HCT116 (cell line): ENCODE results near the gene TAF1. TPM values are rescaled to one million over a fixed set of nuclear protein-coding genes. Genes with fewer than 3 reads are reported as not detected.

Experiments used
- ATAC-seq: fragments of 200-7000 bp; cut with Tn5 transposase; 2 replicates; pipeline ENCODE4 v1.9.1; 2020; ENCODE audit warnings: mild to moderate bottlenecking, moderate library complexity
- BruUV-seq: library from RNA; stranded (reverse); fragments of 400-500 nt; replicated peaks from 2 replicates; lab custom pipeline; 2021; lab: Mats Ljungman, UMichigan
- CTCF ChIA-PET: fragments of 300-600 bp; sonication (Branson Sonifier 250); formaldehyde crosslinking; loops from one replicate; lab custom pipeline; 2021; ENCODE audit warnings: antibody characterized with exemption; lab: Charles Lee
- POLR2A ChIA-PET: fragments of 300-600, 350-600 bp; sonication (Branson Sonifier 250); formaldehyde crosslinking; loops from one replicate; lab custom pipeline; 2021; ENCODE audit warnings: antibody characterized with exemption; lab: Charles Lee
- RAD21 ChIA-PET, 2 experiments: fragments of 300-600 bp; sonication (Branson Sonifier 250); formaldehyde crosslinking; loops; one replicate each; lab custom pipeline; 2023; ENCODE audit warnings: low total read pairs in 2 of 2; ENCODE audit not compliant: uncharacterized antibody in 2 of 2, unreplicated experiment in 2 of 2, low non-redundant PET in 1 of 2; lab: Charles Lee
- DNase-seq: peaks from one replicate; pipeline ENCODE4 v3.0.0-alpha.2; 2010; ENCODE audit warnings: low read depth, low spot score
- H2AFZ ChIP-seq: fragments of 200-600 bp; shearing (Covaris generic), sonication (generic); 2 replicates; pipeline ENCODE4 v1.6.1; 2017; ENCODE audit warnings: low read depth, mixed run types, mixed read lengths, antibody characterized with exemption, low read length; ENCODE audit not compliant: poor library complexity, severe bottlenecking
- H3K27ac ChIP-seq: 2 replicates; pipeline ENCODE4 v1.5.1; 2012; ENCODE audit warnings: low read depth, low read length
- H3K27me3 ChIP-seq: fragments of 200-600 bp; sonication (generic); 2 replicates; pipeline ENCODE4 v1.6.1; 2016; ENCODE audit warnings: mixed run types, low read length, mixed read lengths; ENCODE audit not compliant: insufficient read depth
- H3K36me3 ChIP-seq, 2 experiments: fragments of 200-500 bp in 1 of 2; fragments of 200-600 bp in 1 of 2; sonication (Bioruptor generic) in 1 of 2; sonication (generic) in 1 of 2; 2 replicates each; pipeline versions ENCODE4 v1.5.1 to v1.6.1; 2014 to 2016; ENCODE audit warnings: low read length in 2 of 2, inconsistent platforms in 1 of 2, mixed read lengths in 1 of 2, mixed run types in 1 of 2; ENCODE audit not compliant: insufficient read depth in 2 of 2, control insufficient read depth in 1 of 2
- H3K4me1 ChIP-seq, 2 experiments: fragments of 200-600 bp in 1 of 2; sonication (generic) in 1 of 2; 2 replicates each; pipeline versions ENCODE4 v1.5.1 to v1.6.1; 2012 to 2017; ENCODE audit warnings: low read length in 2 of 2, inconsistent platforms in 1 of 2, mild to moderate bottlenecking in 1 of 2, mixed read lengths in 1 of 2, mixed run types in 1 of 2, moderate library complexity in 1 of 2; ENCODE audit not compliant: insufficient read depth in 2 of 2, control insufficient read depth in 1 of 2
- H3K4me2 ChIP-seq: fragments of 200-600 bp; sonication (generic); 2 replicates; pipeline ENCODE4 v1.6.1; 2017; ENCODE audit warnings: mixed run types, low read length, mixed read lengths
- H3K4me3 ChIP-seq, 2 experiments: fragments of 200-600 bp in 1 of 2; sonication (generic) in 1 of 2; replicated peaks in 1 of 2; 2 replicates each; pipeline ENCODE4 v1.5.1; 2011 to 2016; ENCODE audit warnings: low read length in 2 of 2, control low read depth in 1 of 2, low read depth in 1 of 2, mild to moderate bottlenecking in 1 of 2, mixed read lengths in 1 of 2, mixed run types in 1 of 2
- H3K79me2 ChIP-seq: fragments of 200-600 bp; sonication (generic); 2 replicates; pipeline ENCODE4 v1.6.1; 2017; ENCODE audit warnings: mild to moderate bottlenecking, mixed run types, low read length, moderate library complexity, mixed read lengths; ENCODE audit not compliant: insufficient read depth
- H3K9ac ChIP-seq: fragments of 200-600 bp; sonication (generic); 2 replicates; pipeline ENCODE4 v1.6.1; 2016; ENCODE audit warnings: low read length, mixed read lengths
- H3K9me2 ChIP-seq: fragments of 200-600 bp; sonication (generic), shearing (Covaris generic); 2 replicates; pipeline ENCODE4 v1.6.1; 2017; ENCODE audit warnings: mixed run types, mild to moderate bottlenecking, moderate library complexity; ENCODE audit not compliant: insufficient read depth
- H3K9me3 ChIP-seq, 2 experiments: fragments of 200-500 bp in 1 of 2; fragments of 200-600 bp in 1 of 2; sonication (Bioruptor generic) in 1 of 2; sonication (generic) in 1 of 2; 2 replicates each; pipeline ENCODE4 v1.6.1; 2014 to 2017; ENCODE audit warnings: low read length in 2 of 2, mixed read lengths in 2 of 2, inconsistent platforms in 1 of 2, low read depth in 1 of 2, mild to moderate bottlenecking in 1 of 2, mixed run types in 1 of 2, moderate library complexity in 1 of 2; ENCODE audit not compliant: control insufficient read depth in 1 of 2, insufficient read depth in 1 of 2
- H4K20me1 ChIP-seq: fragments of 200-600 bp; sonication (generic), shearing (Covaris generic); 2 replicates; pipeline ENCODE4 v1.6.1; 2017; ENCODE audit warnings: mixed run types, mild to moderate bottlenecking, moderate library complexity; ENCODE audit not compliant: insufficient read depth
- CBX3 ChIP-seq: IDR thresholded peaks from 2 replicates; pipeline ENCODE4 v1.6.1; 2012; ENCODE audit warnings: low read depth
- CEBPB ChIP-seq: IDR thresholded peaks from 2 replicates; pipeline ENCODE4 v1.6.1; 2012; ENCODE audit warnings: low read depth
- EZH2 ChIP-seq: fragments of 200-600 bp; sonication (generic); IDR thresholded peaks from 2 replicates; pipeline ENCODE4 v1.6.1; 2017; ENCODE audit warnings: antibody characterized with exemption, mixed run types
- EZH2phosphoT487 ChIP-seq: fragments of 200-600 bp; IDR thresholded peaks from 2 replicates; pipeline ENCODE4 v1.6.1; 2018; ENCODE audit warnings: antibody characterized with exemption, borderline replicate concordance
- FOSL1 ChIP-seq: IDR thresholded peaks from 2 replicates; pipeline ENCODE4 v1.6.1; 2012; ENCODE audit warnings: low read depth
- JUND ChIP-seq: IDR thresholded peaks from 2 replicates; pipeline ENCODE4 v1.6.1; 2012
- MAX ChIP-seq: IDR thresholded peaks from 2 replicates; pipeline ENCODE4 v1.6.1; 2012
- POLR2A ChIP-seq: IDR thresholded peaks from 2 replicates; pipeline ENCODE4 v1.7.0; 2011; ENCODE audit warnings: borderline replicate concordance; ENCODE audit not compliant: insufficient read depth, insufficient read length; ENCODE audit errors: extremely low read depth
- SIN3A ChIP-seq: IDR thresholded peaks from 2 replicates; pipeline ENCODE4 v1.6.1; 2012; ENCODE audit warnings: low read depth
- SP1 ChIP-seq: IDR thresholded peaks from 2 replicates; pipeline ENCODE4 v1.6.1; 2012; ENCODE audit warnings: low read depth
- SRF ChIP-seq: IDR thresholded peaks from 2 replicates; pipeline ENCODE4 v1.6.1; 2012; ENCODE audit warnings: low read depth
- TCF7L2 ChIP-seq: IDR thresholded peaks from 2 replicates; pipeline ENCODE4 v1.7.0; 2011; ENCODE audit warnings: borderline replicate concordance, inconsistent platforms; ENCODE audit not compliant: insufficient read depth, insufficient read length; ENCODE audit errors: extremely low read depth
- YY1 ChIP-seq: IDR thresholded peaks from 2 replicates; pipeline ENCODE4 v1.6.1; 2011; ENCODE audit warnings: low read length, low read depth, moderate library complexity, mild to moderate bottlenecking; ENCODE audit not compliant: insufficient replicate concordance; ENCODE audit errors: extremely low read depth
- ZBTB33 ChIP-seq: IDR thresholded peaks from 2 replicates; pipeline ENCODE4 v1.6.1; 2011; ENCODE audit warnings: mild to moderate bottlenecking, low read length, moderate library complexity; ENCODE audit not compliant: insufficient replicate concordance; ENCODE audit errors: extremely low read depth
- ZFX ChIP-seq: fragments of 450-650 bp; IDR thresholded peaks from 2 replicates; pipeline ENCODE4 v1.6.1; 2017
- intact Hi-C: fragments of 100-400 bp; cut with micrococcal nuclease; formaldehyde crosslinking; loops from 2 replicates; pipeline ENCODE4 v1.10.0; 2022
- total RNA-seq: library from RNA; stranded (reverse); gene quantifications from one replicate; pipeline ENCODE4 v1.2.1, GENCODE V29; 2021; ENCODE audit not compliant: unreplicated experiment
- TF ChIP-seq, protein P1 (sequence below): IDR thresholded peaks from 2 replicates; pipeline ENCODE4 v1.6.1; 2012; ENCODE audit warnings: low read depth
- TF ChIP-seq, protein P2 (sequence below), 3 experiments: fragments of 200-600 bp in 1 of 3; sonication (generic) in 1 of 3; IDR thresholded peaks in 2 of 3; conservative IDR thresholded peaks in 1 of 3; 2 replicates each; pipeline ENCODE4 v1.5.1; 2012 to 2017; ENCODE audit warnings: low read depth in 2 of 3, low read length in 2 of 3, antibody characterized with exemption in 1 of 3, borderline replicate concordance in 1 of 3, control low read depth in 1 of 3, mild to moderate bottlenecking in 1 of 3, mixed read lengths in 1 of 3, mixed run types in 1 of 3, moderate library complexity in 1 of 3; ENCODE audit not compliant: insufficient read depth in 1 of 3

Gene TAF1
- total RNA-seq, 1 experiment from 2014 or later, result 27.7 TPM

- ChIA-PET POLR2A (no interaction called here), RAD21 (no interaction called here), CTCF (no interaction called here)
- Histone ChIP-seq H3K9me2 (no peaks in the 10 kb centered on the region), H3K27ac (no peak overlapping the region), H3K36me3 (no peaks in the 10 kb centered on the region), H3K9me3 (no peaks in the 10 kb centered on the region), H3K4me3 (no peak overlapping the region), H3K9ac (no peak overlapping the region), H3K79me2 (no peaks in the 10 kb centered on the region), H3K4me1 (no peaks in the 10 kb centered on the region), H3K27me3 (no peaks in the 10 kb centered on the region), H2AFZ (no peak overlapping the region), H3K4me2 (no peak overlapping the region), H4K20me1 (no peaks in the 10 kb centered on the region)
- TF ChIP-seq TCF7L2 (no peak), POLR2A (no peak), SP1 (no peak), SRF (no peak), CBX3 (no peak), MAX (no peak), EZH2phosphoT487 (no peak), EZH2 (no peak), YY1 (no peak), FOSL1 (no peak), SIN3A (no peak), CEBPB (no peak), JUND (no peak), ZFX (no peak), ZBTB33 (no peak)
- TF ChIP-seq, protein P1, sequence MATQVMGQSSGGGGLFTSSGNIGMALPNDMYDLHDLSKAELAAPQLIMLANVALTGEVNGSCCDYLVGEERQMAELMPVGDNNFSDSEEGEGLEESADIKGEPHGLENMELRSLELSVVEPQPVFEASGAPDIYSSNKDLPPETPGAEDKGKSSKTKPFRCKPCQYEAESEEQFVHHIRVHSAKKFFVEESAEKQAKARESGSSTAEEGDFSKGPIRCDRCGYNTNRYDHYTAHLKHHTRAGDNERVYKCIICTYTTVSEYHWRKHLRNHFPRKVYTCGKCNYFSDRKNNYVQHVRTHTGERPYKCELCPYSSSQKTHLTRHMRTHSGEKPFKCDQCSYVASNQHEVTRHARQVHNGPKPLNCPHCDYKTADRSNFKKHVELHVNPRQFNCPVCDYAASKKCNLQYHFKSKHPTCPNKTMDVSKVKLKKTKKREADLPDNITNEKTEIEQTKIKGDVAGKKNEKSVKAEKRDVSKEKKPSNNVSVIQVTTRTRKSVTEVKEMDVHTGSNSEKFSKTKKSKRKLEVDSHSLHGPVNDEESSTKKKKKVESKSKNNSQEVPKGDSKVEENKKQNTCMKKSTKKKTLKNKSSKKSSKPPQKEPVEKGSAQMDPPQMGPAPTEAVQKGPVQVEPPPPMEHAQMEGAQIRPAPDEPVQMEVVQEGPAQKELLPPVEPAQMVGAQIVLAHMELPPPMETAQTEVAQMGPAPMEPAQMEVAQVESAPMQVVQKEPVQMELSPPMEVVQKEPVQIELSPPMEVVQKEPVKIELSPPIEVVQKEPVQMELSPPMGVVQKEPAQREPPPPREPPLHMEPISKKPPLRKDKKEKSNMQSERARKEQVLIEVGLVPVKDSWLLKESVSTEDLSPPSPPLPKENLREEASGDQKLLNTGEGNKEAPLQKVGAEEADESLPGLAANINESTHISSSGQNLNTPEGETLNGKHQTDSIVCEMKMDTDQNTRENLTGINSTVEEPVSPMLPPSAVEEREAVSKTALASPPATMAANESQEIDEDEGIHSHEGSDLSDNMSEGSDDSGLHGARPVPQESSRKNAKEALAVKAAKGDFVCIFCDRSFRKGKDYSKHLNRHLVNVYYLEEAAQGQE, result no peak
- TF ChIP-seq, protein P2, sequence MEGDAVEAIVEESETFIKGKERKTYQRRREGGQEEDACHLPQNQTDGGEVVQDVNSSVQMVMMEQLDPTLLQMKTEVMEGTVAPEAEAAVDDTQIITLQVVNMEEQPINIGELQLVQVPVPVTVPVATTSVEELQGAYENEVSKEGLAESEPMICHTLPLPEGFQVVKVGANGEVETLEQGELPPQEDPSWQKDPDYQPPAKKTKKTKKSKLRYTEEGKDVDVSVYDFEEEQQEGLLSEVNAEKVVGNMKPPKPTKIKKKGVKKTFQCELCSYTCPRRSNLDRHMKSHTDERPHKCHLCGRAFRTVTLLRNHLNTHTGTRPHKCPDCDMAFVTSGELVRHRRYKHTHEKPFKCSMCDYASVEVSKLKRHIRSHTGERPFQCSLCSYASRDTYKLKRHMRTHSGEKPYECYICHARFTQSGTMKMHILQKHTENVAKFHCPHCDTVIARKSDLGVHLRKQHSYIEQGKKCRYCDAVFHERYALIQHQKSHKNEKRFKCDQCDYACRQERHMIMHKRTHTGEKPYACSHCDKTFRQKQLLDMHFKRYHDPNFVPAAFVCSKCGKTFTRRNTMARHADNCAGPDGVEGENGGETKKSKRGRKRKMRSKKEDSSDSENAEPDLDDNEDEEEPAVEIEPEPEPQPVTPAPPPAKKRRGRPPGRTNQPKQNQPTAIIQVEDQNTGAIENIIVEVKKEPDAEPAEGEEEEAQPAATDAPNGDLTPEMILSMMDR (IDR thresholded peaks at IDR 0.05 in 2 of 3, conservative IDR thresholded peaks at IDR 0.05 in 1 of 3; ENCODE audit: borderline replicate concordance in 1 of 3, insufficient read depth in 1 of 3, low read depth in 2 of 3, low read length in 2 of 3), result no peak
- BruUV-seq, result no TSS peak
- intact Hi-C loops, result no loop called here
- DNase-seq (no peak), ATAC-seq (no peak)
These were observed 123.4 kb downstream of the TAF1 start for GRCh38 chrX:71489540-71489939.
